GM23248 (cell line): Measurements from ENCODE around the gene MRFAP1.

Source experiments
- EZH2 ChIP-seq: fragments of 200-600 bp; sonication (generic); IDR thresholded peaks from 2 replicates; pipeline ENCODE4 v1.6.1; 2018; ENCODE audit warnings: antibody characterized with exemption, mild to moderate bottlenecking; ENCODE audit not compliant: insufficient read depth, poor library complexity, severe bottlenecking
- EZH2phosphoT487 ChIP-seq: fragments of 200-600 bp; sonication (generic); IDR thresholded peaks from 2 replicates; pipeline ENCODE4 v1.6.1; 2018; ENCODE audit warnings: antibody characterized with exemption, moderate library complexity, mild to moderate bottlenecking, low read depth; ENCODE audit not compliant: insufficient read depth

GRCh38 chr4:6643141-6643847 lies 2.8 kb downstream of the MRFAP1 start:
- TF ChIP-seq EZH2 (no peak), EZH2phosphoT487 (no peak)
